DOHH2 (cell line): Measurements from ENCODE around the gene DOCK4.

ENCODE experiments used
- H3F3A ChIP-seq: fragments of 200-600 bp; sonication (generic), shearing (Covaris generic); 2 replicates; pipeline ENCODE4 v1.6.0; 2016; ENCODE audit warnings: antibody characterized with exemption, mild to moderate bottlenecking; ENCODE audit not compliant: control insufficient read depth, insufficient read depth
- H3K27ac ChIP-seq: fragments of 200-600 bp; sonication (generic); 2 replicates; pipeline ENCODE4 v1.5.1; 2014; ENCODE audit warnings: low read depth, mild to moderate bottlenecking, low read length, moderate library complexity
- H3K27me3 ChIP-seq: fragments of 200-600 bp; sonication (generic); 2 replicates; pipeline ENCODE4 v1.6.1; 2014; ENCODE audit warnings: mild to moderate bottlenecking, low read length, mixed read lengths; ENCODE audit not compliant: control insufficient read depth
- H3K36me3 ChIP-seq: fragments of 200-600 bp; sonication (generic); 2 replicates; pipeline ENCODE4 v1.6.1; 2014; ENCODE audit warnings: mild to moderate bottlenecking, low read length, moderate library complexity, mixed read lengths; ENCODE audit not compliant: control insufficient read depth
- H3K4me1 ChIP-seq: fragments of 200-600 bp; sonication (generic); 2 replicates; pipeline ENCODE4 v1.6.1; 2014; ENCODE audit warnings: mild to moderate bottlenecking, low read length, mixed read lengths; ENCODE audit not compliant: control insufficient read depth
- H3K4me2 ChIP-seq: fragments of 200-600 bp; sonication (generic); 2 replicates; pipeline ENCODE4 v1.6.0; 2014; ENCODE audit warnings: mild to moderate bottlenecking, low read length, moderate library complexity
- H3K4me3 ChIP-seq: fragments of 200-600 bp; sonication (generic); 2 replicates; pipeline ENCODE4 v1.5.1; 2014; ENCODE audit warnings: mild to moderate bottlenecking, low read length, mixed read lengths
- H3K79me2 ChIP-seq: fragments of 200-600 bp; sonication (generic); 2 replicates; pipeline ENCODE4 v1.6.1; 2014; ENCODE audit warnings: mild to moderate bottlenecking, low read length, mixed read lengths; ENCODE audit not compliant: control insufficient read depth
- H3K9me2 ChIP-seq: fragments of 200-600 bp; sonication (generic); replicated peaks from 2 replicates; pipeline ENCODE4 v1.6.1; 2014; ENCODE audit warnings: mild to moderate bottlenecking, low read length, mixed read lengths; ENCODE audit not compliant: control insufficient read depth
- H3K9me3 ChIP-seq: fragments of 200-600 bp; sonication (generic); 2 replicates; pipeline ENCODE4 v1.6.1; 2014; ENCODE audit warnings: antibody characterized with exemption, low read length, mixed read lengths; ENCODE audit not compliant: control insufficient read depth, insufficient read depth
- H4K20me1 ChIP-seq: fragments of 200-600 bp; sonication (generic); 2 replicates; pipeline ENCODE4 v1.6.0; 2014; ENCODE audit warnings: low read depth, mild to moderate bottlenecking, antibody characterized with exemption, low read length, moderate library complexity; ENCODE audit not compliant: control insufficient read depth, insufficient read depth
- CTCF ChIP-seq: fragments of 200-600 bp; sonication (generic); IDR thresholded peaks from one replicate; pipeline ENCODE4 v1.5.1; 2014; ENCODE audit warnings: antibody characterized with exemption, mild to moderate bottlenecking, low read depth, low read length; ENCODE audit not compliant: poor library complexity, severe bottlenecking
- EZH2phosphoT487 ChIP-seq: fragments of 200-600 bp; sonication (generic); IDR thresholded peaks from 2 replicates; pipeline ENCODE4 v1.6.1; 2017; ENCODE audit warnings: borderline replicate concordance, mild to moderate bottlenecking, antibody characterized with exemption, low read length, moderate library complexity, mixed read lengths

DOCK4 gene

GRCh38 chr7:112248598-112248997 lies 42.4 kb upstream of the DOCK4 start:
- H3K79me2 ChIP-seq, result peaks cover 3% of the 10 kb centered on the region; the same call in 1 of the 2 replicates
- no peak overlapping the region for H3K27ac ChIP-seq
- H3K27me3 ChIP-seq, result no peaks in the 10 kb centered on the region
- H3K36me3 ChIP-seq, result no peaks in the 10 kb centered on the region
- H3K4me2 ChIP-seq, result no peak overlapping the region
- no peak overlapping the region for H3K4me3 ChIP-seq
- H3K4me1 ChIP-seq, result no peaks in the 10 kb centered on the region
- H3K9me3 ChIP-seq, result no peaks in the 10 kb centered on the region
- H3K9me2 ChIP-seq, result no peaks in the 10 kb centered on the region
- no peak for TF ChIP-seq CTCF
- TF ChIP-seq EZH2phosphoT487, result no peak
- H4K20me1 ChIP-seq, result no peaks in the 10 kb centered on the region
- H3F3A ChIP-seq, result no peaks in the 10 kb centered on the region

GRCh38 chr7:112238852-112239610 lies 32.8 kb upstream of the DOCK4 start:
- Histone ChIP-seq H3K9me3 (no peaks in the 10 kb centered on the region), H3K9me2 (no peaks in the 10 kb centered on the region; the same call in 1 of the 2 replicates), H3F3A (no peaks in the 10 kb centered on the region), H3K79me2 (peaks cover 10% of the 10 kb centered on the region), H3K4me3 (no peak overlapping the region), H3K27ac (no peak overlapping the region), H4K20me1 (no peaks in the 10 kb centered on the region), H3K36me3 (no peaks in the 10 kb centered on the region), H3K4me1 (no peaks in the 10 kb centered on the region), H3K4me2 (no peak overlapping the region), H3K27me3 (no peaks in the 10 kb centered on the region)
- TF ChIP-seq EZH2phosphoT487 (no peak), CTCF (no peak)

- Histone ChIP-seq H3K9me3 (no peaks in the 10 kb centered on the region), H3K36me3 (no peaks in the 10 kb centered on the region), H3K79me2 (peaks cover 13% of the 10 kb centered on the region), H4K20me1 (no peaks in the 10 kb centered on the region), H3K9me2 (no peaks in the 10 kb centered on the region; the same call in 1 of the 2 replicates), H3K27ac (no peak overlapping the region), H3K4me3 (no peak overlapping the region), H3K4me1 (no peaks in the 10 kb centered on the region), H3K4me2 (no peak overlapping the region), H3F3A (no peaks in the 10 kb centered on the region), H3K27me3 (no peaks in the 10 kb centered on the region)
- TF ChIP-seq EZH2phosphoT487 (no peak), CTCF (no peak)
These were observed 32.1 kb upstream of the DOCK4 start for GRCh38 chr7:112238330-112238729.
